GM10248 (cell line): ENCODE measurements around the gene TPP2.

Experiments
- CTCF ChIA-PET: fragments of 300-600 bp; sonication (Branson Sonifier 250); formaldehyde crosslinking; extraction: SDS; loops from one replicate; lab custom pipeline; 2021; ENCODE audit warnings: antibody characterized with exemption; lab: Yijun Ruan, JAX
- POLR2A ChIA-PET: fragments of 350-650 bp; sonication (Branson Sonifier 250); formaldehyde crosslinking; extraction: SDS; loops from one replicate; lab custom pipeline; 2020; ENCODE audit warnings: antibody characterized with exemption; lab: Yijun Ruan, JAX
- DNase-seq: peaks from one replicate; pipeline ENCODE4 v3.0.0; 2012; ENCODE audit errors: extremely low spot score
- TF ChIP-seq, protein P1 (sequence below): IDR thresholded peaks from 2 replicates; pipeline ENCODE4 v1.5.1; 2012; ENCODE audit warnings: mild to moderate bottlenecking, low read depth; ENCODE audit errors: extremely low read depth, missing control alignments, control extremely low read depth

The TPP2 gene

DNA sequence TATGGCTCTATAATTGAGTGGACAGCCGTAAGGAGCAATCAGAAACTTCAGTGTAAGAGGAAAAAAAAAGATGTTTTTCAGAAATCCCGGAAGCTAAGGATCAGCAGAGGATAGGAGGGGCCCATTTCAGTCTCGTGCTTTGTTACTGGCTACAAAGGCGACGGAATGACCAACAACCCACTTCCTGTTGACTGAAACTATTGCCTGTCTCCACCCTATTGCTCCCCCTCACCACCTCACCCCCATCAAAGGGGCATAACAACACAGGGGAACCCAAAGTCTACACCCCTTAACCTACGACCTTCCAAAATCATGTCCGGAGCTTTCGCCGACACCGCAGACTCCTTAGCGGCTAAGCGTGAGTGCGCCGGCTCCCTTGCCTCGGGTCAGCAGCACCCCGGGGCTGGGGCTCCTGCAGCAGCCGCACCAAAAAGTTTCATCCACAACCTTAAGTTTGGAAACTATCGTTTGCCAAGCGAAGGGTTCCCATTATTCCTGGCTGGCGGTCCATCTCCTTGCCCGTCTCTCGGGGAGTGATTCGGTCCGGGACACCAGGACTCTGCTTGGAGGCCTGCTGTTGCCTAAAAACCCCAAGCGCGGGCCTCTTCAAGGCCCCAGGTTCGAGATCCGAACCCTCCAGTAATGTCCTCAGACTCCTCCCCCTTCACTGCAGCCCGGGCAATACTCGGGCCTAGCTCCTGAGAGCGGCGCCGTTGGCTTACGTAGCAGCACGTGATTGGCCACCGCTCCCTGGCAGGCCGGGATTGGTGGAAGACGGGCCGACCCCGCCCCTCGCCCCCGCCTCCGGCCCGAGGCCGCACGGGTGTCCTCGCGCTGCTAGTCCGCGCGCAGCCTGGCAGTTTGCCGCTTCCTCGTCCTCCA lies at the start of gene TPP2:
Gene TPP2 (plus strand): TSS at position 840 of the 882 bp plus-strand sequence. CDS start 53 bp downstream, outside the sequence.
- TF ChIP-seq, protein P1, sequence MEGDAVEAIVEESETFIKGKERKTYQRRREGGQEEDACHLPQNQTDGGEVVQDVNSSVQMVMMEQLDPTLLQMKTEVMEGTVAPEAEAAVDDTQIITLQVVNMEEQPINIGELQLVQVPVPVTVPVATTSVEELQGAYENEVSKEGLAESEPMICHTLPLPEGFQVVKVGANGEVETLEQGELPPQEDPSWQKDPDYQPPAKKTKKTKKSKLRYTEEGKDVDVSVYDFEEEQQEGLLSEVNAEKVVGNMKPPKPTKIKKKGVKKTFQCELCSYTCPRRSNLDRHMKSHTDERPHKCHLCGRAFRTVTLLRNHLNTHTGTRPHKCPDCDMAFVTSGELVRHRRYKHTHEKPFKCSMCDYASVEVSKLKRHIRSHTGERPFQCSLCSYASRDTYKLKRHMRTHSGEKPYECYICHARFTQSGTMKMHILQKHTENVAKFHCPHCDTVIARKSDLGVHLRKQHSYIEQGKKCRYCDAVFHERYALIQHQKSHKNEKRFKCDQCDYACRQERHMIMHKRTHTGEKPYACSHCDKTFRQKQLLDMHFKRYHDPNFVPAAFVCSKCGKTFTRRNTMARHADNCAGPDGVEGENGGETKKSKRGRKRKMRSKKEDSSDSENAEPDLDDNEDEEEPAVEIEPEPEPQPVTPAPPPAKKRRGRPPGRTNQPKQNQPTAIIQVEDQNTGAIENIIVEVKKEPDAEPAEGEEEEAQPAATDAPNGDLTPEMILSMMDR, result no peak
- CTCF ChIA-PET, result interaction anchor here (0.7 to 9.7 kb wide), 6 partner anchors 10 to 250 kb away, joined by 3 to 103 read pairs (median 6); partner anchors contain the start of gene ERCC5
- POLR2A ChIA-PET, result interaction anchor here (1.5 to 1.7 kb wide), 2 partner anchors 9 to 249 kb away, joined by 7 to 8 read pairs; partner anchors contain the start of gene ERCC5
- DNase-seq, result peak; percentile 99

DNA sequence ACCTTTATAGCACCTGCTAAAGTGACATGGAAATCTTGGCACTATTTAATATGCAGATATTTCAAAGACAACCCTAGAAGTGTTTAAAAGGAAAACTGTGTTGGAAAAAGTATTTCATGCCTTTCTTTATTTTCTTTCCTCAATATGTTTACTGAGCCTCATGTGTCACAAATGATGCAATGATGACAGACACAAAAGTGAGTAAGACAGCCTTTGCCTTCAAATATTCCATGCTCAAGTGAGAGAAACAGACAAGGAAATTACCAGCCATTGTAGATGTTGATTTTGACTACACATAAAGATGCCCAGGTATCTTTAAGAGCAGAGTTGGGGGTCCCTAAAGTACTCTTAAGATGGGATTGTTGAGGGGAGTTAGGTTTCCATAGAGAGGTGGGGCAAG lies 48.0 kb upstream of the TPP2 start:
- DNase-seq, result no peak
- ChIA-PET CTCF (no interaction called here), POLR2A (no interaction called here)
- TF ChIP-seq, protein P1, result no peak

DNA sequence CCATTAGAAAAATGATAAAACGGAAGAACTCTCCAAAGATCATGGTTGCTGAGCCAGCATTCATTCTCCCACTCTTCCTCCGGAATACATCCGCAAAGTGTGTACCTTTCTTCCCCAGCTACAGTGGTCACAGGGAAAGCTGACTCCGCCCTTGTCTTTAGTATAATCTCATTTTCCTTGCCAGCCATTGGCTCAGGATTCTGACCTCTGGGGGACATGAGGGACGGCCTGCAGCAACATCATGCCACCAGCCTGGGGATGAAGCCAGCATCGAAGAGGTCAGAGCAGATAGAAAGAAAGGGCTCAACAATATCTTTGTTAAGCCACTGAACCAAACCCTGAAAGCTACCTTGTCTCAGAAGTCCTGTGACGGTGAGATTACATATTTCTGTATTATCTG lies 46.3 kb upstream of the TPP2 start:
- DNase-seq, result no peak
- TF ChIP-seq, protein P1, result no peak
- CTCF ChIA-PET, result interaction anchor here (1.0 to 1.3 kb wide), 2 partner anchors 8 to 15 kb away, joined by 3 to 4 read pairs; no protein-coding TSS in a partner anchor
- POLR2A ChIA-PET, result no interaction called here

DNA sequence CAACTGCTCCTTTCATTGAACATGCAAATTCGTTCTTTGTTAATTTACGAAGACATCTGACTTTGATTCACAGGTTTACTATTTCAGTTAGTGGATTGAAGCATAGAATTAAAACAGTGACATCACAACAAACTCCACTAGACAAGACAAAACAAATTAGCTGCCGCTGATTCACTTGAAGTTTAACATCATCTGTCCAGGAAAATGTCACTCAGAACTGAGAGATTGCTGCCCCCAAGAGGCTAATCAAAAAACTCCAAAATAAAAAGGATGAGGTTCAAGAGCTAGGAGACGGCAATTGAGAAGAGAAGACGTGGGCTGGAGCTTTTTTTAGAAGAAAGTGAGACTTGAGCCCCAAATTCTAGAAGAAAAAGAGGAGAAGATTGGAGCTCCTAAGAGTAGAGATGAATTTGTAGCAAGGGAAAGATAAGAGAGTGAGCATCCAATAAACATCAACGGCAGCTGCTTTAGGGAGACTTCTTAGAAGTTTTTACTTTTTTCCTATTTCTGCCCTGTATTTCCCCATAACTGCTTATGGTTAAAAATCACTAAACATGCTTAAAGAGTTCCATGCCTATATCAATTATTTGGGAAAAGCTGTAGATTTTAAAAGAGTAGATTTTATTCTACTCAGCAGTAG lies 40.8 kb upstream of the TPP2 start:
- DNase-seq, result peak; percentile 22
- ChIA-PET POLR2A (no interaction called here), CTCF (interaction anchor here (0.7 to 4.5 kb wide), 21 partner anchors 8 to 1411 kb away, joined by 3 to 21 read pairs (median 4); no protein-coding TSS in a partner anchor)
- TF ChIP-seq, protein P1, result peak; percentile 50

DNA sequence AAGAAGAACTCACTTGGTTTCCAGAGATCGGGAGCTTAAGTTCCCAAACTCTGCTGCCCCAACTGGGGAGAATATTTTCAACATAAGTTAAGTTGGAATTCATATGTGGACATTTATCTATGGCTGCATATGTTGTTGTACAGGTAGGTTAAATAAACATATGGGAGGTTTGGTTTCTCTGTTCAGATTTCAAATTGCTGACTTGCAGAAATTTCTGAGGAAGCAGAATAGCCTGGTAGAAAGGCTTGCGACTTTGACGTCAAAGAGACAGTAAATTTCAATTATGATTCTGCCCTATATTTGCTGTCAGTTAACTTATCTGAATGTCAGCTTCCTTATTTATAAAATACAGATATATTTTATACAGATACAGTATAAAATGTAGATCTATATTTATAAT lies 40.0 kb upstream of the TPP2 start:
- TF ChIP-seq, protein P1, result no peak
- POLR2A ChIA-PET, result no interaction called here
- CTCF ChIA-PET, result interaction anchor here (0.8 to 4.5 kb wide), 14 partner anchors 7 to 1412 kb away, joined by 3 to 21 read pairs (median 4); no protein-coding TSS in a partner anchor
- DNase-seq, result no peak

DNA sequence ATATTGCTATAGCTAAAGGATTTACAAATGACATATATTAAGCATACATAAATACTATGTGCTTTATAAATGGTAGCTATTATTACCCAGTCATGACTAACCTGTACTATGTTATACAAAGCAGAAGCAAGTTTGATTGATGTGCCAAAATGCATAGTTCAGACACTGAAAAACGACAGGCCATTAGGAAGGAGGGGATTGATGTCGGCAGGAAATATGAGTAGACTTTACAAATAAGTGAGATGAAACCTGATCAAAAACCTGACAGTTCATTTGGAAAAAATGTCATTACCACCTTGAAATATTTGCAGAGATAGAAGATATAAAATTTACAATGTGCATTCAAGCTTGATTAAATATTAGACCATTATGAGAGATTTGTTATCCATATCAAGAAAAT lies 38.8 kb upstream of the TPP2 start:
- ChIA-PET POLR2A (no interaction called here), CTCF (interaction anchor here (1.0 to 1.7 kb wide), 3 partner anchors 14 to 166 kb away, joined by 3 to 4 read pairs (median 3); no protein-coding TSS in a partner anchor)
- DNase-seq, result no peak
- TF ChIP-seq, protein P1, result no peak
